Activated naive CD4-positive, alpha-beta T cell treated with anti-CD3 and anti-CD28 coated beads, Interleukin-2, amount 50 U/mL, for 72 hours (primary cell): ENCODE data around the gene TOP2A. TPM values are rescaled to one million over a fixed set of nuclear protein-coding genes. Genes with fewer than 3 reads are reported as not detected.

Source experiments
- ATAC-seq, 2 donors: fragments of 150-1000 bp; cut with Tn5 transposase; 2 replicates each; pipeline ENCODE4 v1.10.0; 2021; ENCODE audit warnings: mild to moderate bottlenecking in 2 of 2, moderate library complexity in 2 of 2
- DNase-seq, 2 donors: peaks; one replicate each; pipeline ENCODE4 v3.0.0; 2021 to 2022; ENCODE audit warnings: low spot score in 2 of 2
- H3K27ac Mint-ChIP-seq, 2 donors: one replicate each; pipeline ENCODE4 v1.8.0; 2022; ENCODE audit warnings: mild to moderate bottlenecking in 2 of 2, mixed read lengths in 2 of 2
- H3K36me3 Mint-ChIP-seq, 2 donors: one replicate each; pipeline ENCODE4 v1.8.0; 2022; ENCODE audit warnings: mixed read lengths in 2 of 2
- H3K9me3 Mint-ChIP-seq, 2 donors: one replicate each; pipeline ENCODE4 v1.8.0; 2022; ENCODE audit warnings: mixed read lengths in 2 of 2
- total RNA-seq, 2 donors: library from RNA; stranded (reverse); gene quantifications; one replicate each; pipeline ENCODE4 v1.2.3, GENCODE V29; 2022

Gene TOP2A
- total RNA-seq, 2 donors from 2014 or later: 283 to 508 TPM

GRCh38 chr17:40360091-40360490 is 57.6 kb downstream of the TOP2A start:
- no peaks in the 10 kb centered on the region for H3K9me3 Mint-ChIP-seq

GRCh38 chr17:40358323-40359038 is 59.2 kb downstream of the TOP2A start:
- no peaks in the 10 kb centered on the region for H3K9me3 Mint-ChIP-seq
- H3K27ac Mint-ChIP-seq: peak overlapping the region in 1 of 2 donors; percentile 72
- ATAC-seq (peak; percentile 48 to 51), DNase-seq (peak; percentile 85 to 96)
- H3K36me3 Mint-ChIP-seq: no peaks in the 10 kb centered on the region

More at GRCh38 chr17:40360091-40360490, 57.6 kb downstream of the TOP2A start:
- ATAC-seq (no peak), DNase-seq (no peak)
- no peak overlapping the region for H3K27ac Mint-ChIP-seq
- no peaks in the 10 kb centered on the region for H3K36me3 Mint-ChIP-seq

DNA sequence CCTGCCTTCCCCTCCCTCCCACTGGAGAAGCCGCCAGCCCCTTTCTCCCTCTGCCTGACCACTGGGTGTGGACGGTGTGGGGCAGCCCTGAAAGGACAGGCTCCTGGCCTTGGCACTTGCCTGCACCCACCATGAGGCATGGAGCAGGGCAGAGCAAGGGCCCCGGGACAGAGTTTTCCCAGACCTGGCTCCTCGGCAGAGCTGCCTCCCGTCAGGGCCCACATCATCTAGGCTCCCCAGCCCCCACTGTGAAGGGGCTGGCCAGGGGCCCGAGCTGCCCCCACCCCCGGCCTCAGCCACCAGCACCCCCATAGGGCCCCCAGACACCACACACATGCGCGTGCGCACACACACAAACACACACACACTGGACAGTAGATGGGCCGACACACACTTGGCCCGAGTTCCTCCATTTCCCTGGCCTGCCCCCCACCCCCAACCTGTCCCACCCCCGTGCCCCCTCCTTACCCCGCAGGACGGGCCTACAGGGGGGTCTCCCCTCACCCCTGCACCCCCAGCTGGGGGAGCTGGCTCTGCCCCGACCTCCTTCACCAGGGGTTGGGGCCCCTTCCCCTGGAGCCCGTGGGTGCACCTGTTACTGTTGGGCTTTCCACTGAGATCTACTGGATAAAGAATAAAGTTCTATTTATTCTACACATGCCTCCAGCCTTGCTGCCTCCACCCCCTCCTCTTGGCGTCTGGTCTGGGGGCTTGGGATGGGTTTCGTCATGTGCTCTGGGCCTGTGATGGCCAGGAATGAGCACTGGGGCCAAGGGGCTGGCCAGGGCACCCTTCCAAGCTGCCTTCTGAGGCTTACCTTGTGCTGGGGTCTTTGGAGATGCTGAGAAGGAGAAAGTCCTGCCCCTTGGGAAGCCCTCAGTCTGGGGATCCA is 60.5 kb downstream of the TOP2A start:
- H3K27ac Mint-ChIP-seq: no peak overlapping the region
- DNase-seq (no peak), ATAC-seq (no peak)
- H3K36me3 Mint-ChIP-seq: no peaks in the 10 kb centered on the region
- no peaks in the 10 kb centered on the region for H3K9me3 Mint-ChIP-seq

DNA sequence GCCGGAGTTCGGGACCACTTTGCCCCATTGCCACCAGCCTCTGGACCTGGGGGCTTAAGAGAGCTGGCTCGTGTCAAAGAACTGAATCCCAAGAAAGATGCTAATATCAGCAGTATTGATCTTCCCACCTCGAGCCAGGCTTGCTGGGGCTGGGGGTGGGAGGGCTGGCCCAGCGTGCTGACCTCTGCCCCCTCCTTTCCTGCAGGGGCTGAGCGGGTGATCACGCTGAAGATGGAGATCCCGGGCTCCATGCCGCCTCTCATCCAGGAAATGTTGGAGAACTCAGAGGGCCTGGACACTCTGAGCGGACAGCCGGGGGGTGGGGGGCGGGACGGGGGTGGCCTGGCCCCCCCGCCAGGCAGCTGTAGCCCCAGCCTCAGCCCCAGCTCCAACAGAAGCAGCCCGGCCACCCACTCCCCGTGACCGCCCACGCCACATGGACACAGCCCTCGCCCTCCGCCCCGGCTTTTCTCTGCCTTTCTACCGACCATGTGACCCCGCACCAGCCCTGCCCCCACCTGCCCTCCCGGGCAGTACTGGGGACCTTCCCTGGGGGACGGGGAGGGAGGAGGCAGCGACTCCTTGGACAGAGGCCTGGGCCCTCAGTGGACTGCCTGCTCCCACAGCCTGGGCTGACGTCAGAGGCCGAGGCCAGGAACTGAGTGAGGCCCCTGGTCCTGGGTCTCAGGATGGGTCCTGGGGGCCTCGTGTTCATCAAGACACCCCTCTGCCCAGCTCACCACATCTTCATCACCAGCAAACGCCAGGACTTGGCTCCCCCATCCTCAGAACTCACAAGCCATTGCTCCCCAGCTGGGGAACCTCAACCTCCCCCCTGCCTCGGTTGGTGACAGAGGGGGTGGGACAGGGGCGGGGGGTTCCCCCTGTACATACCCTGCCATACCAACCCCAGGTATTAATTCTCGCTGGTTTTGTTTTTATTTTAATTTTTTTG is 61.6 kb downstream of the TOP2A start:
- H3K9me3 Mint-ChIP-seq: no peaks in the 10 kb centered on the region
- H3K36me3 Mint-ChIP-seq: no peaks in the 10 kb centered on the region
- no peak overlapping the region for H3K27ac Mint-ChIP-seq
- DNase-seq: no peak
- ATAC-seq: no peak

DNA sequence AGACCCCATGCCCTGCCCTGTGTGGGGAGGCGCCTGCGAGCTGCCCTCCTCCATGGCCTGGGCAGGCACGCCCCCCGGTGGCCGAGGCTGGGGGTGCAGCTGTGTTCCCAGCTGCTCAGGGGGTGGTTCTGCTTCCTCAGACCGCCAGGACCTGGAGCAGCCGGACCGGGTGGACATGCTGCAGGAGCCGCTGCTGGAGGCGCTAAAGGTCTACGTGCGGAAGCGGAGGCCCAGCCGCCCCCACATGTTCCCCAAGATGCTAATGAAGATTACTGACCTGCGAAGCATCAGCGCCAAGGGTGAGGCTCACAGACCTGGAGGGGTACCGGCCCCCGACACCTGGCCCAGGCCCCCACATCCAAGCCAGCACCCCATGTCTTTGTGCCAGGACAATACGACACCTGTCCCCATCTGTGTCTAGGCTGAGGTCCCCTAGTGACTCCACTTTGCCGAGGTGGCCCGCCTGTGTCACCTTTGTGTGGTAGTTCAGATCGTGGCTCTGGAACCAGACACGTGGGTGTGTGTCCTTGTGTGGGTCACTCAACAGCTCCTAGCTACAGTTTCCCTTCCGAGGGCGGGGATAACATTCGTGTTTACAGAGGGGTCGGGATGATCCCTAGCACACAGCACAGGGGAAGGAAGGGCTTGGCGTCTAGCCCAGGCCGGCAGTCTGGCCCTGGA is 62.4 kb downstream of the TOP2A start:
- ATAC-seq (peak; percentile 74 to 79), DNase-seq (peak; percentile 76 to 95)
- Mint-ChIP-seq H3K36me3 (no peaks in the 10 kb centered on the region), H3K9me3 (no peaks in the 10 kb centered on the region), H3K27ac (peak overlapping the region in 1 of 2 donors; percentile 44)

- Mint-ChIP-seq H3K36me3 (no peaks in the 10 kb centered on the region), H3K27ac (peak overlapping the region in 1 of 2 donors; percentile 29), H3K9me3 (no peaks in the 10 kb centered on the region)
- DNase-seq (no peak), ATAC-seq (no peak)
Measured at GRCh38 chr17:40354221-40355122, 63.2 kb downstream of the TOP2A start.

DNA sequence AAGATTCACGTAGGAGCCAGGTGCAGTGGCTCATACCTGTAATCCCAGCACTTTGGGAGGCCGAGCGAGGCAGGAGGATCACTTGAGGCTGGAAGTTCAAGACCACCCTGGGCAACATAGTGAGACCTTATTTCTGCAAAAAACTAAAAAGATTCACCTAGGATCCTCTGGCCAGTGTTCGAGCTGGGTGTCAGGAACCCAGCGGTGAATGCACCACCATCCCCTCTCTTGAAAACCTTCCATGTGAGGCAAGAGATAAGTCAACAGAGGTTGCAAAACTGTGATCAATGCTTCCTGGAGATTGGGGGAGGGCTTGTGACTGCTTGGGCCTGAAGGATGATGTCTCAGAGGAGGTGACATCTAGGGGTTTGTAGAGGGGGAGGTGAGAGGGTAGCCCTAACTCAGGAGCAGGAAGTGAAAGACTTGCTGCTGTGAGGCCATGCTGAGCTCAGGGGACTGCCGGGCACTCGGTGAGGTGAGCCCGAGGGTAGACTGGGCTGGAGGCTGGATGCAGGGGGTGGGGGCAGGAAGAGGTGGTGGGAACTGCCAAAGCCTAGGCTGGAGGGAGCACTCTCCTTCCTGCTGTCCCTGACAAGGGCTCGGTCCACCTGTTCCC is 64.8 kb downstream of the TOP2A start:
- H3K27ac Mint-ChIP-seq: peak overlapping the region in 1 of 2 donors; percentile 8
- DNase-seq: no peak
- no peaks in the 10 kb centered on the region for H3K36me3 Mint-ChIP-seq
- ATAC-seq: peak in 1 of 2 donors; percentile 49
- H3K9me3 Mint-ChIP-seq: no peaks in the 10 kb centered on the region

GRCh38 chr17:40352237-40352778 is 65.4 kb downstream of the TOP2A start:
- DNase-seq: no peak
- Mint-ChIP-seq H3K27ac (peak overlapping the region in 1 of 2 donors; percentile 8), H3K36me3 (no peaks in the 10 kb centered on the region), H3K9me3 (no peaks in the 10 kb centered on the region)
- no peak for ATAC-seq

DNA sequence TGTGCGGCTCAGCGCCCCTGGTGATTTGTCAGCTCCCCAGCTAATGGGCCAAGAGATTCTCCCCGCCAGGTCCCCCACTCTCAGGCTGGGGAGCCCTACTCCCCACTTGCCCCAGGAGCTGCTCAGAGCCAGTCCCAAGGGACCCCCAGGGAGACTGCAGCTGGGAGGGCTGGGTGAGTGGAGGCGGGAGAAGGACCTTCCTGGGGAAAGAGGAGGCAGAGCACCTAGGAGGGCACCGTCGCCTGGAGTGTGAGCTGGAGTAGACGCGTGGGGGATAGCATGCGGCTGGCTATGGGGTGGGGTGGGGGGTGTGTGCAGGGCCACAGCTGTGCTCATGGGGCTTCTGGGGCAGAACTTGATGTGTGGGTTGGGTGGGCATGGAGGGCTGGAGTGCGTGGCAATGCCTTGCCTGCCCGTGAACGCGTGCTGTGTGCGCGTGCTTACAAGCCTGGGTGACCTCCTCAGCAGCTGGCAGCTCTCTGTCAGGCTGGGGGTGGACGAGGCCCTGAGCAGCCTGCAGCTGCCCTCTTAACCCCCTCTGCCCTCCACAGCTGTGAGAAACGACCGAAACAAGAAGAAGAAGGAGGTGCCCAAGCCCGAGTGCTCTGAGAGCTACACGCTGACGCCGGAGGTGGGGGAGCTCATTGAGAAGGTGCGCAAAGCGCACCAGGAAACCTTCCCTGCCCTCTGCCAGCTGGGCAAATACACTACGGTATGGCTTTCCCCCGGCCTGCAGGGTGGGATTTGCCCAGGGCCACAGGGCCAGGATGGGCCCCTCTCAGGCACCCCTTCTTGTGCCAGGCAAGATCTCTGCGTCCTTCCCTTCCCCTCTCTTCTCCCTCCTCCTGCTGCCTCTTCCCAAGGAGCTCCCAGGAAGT is 66.1 kb downstream of the TOP2A start:
- Mint-ChIP-seq H3K36me3 (no peaks in the 10 kb centered on the region), H3K27ac (no peak overlapping the region), H3K9me3 (no peaks in the 10 kb centered on the region)
- ATAC-seq (no peak), DNase-seq (no peak)

DNA sequence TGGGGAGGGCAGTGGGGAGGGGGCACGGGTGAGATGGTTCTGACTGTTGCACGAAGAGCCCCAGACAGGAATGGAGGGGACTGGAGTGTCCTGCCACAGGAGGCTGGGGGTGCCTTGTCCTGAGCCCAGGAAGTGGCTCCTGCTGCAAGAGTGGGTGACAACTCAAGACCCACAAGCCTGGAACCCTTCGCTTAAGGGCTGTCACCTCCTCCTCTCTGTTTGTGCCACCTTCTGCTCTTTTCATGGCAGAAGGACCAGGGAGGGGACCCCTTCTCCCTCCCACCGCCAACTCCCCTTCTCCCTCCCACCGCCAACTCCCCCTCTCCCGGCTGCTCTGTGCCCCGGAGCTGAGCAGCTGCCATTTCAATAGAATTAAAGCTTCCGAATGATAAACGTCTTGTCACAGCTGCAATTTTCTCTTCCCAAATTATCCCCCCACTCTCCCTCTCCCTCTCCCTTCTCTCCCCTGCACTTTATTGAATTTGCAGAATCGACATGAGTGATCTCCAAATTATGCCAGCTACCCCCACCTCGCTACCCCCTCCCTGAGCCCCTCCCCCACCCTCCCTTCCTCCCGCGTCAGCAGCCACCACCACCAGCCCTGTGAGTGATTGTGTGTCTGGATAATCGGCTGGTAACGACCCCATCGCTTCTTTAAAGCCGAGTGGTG is 66.9 kb downstream of the TOP2A start:
- Mint-ChIP-seq H3K9me3 (no peaks in the 10 kb centered on the region), H3K27ac (peak overlapping the region; percentile 0 to 10), H3K36me3 (no peaks in the 10 kb centered on the region)
- ATAC-seq (no peak), DNase-seq (no peak)

GRCh38 chr17:40349895-40350688 is 67.6 kb downstream of the TOP2A start:
- DNase-seq: no peak
- Mint-ChIP-seq H3K9me3 (no peaks in the 10 kb centered on the region), H3K36me3 (no peaks in the 10 kb centered on the region), H3K27ac (peak overlapping the region; percentile 0 to 2)
- no peak for ATAC-seq

DNA sequence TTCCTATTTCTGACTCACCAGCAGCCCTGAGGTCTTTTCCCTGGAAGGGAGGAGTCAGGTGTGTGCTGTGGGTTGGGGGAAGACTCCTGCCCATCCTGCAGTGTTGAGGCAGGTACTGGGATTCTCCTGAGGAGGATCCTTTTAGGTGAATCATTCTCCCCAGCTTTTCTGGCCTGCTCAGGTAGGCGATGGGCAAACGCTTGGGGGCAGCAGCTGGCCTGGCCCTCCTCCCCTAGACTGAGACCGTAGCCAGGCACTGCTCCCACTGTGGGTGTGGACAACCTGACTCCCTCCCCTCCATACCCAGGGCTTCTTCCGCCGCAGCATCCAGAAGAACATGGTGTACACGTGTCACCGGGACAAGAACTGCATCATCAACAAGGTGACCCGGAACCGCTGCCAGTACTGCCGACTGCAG is 68.2 kb downstream of the TOP2A start:
- Mint-ChIP-seq H3K27ac (peak overlapping the region; percentile 0 to 81), H3K9me3 (no peaks in the 10 kb centered on the region), H3K36me3 (no peaks in the 10 kb centered on the region)
- DNase-seq: no peak
- ATAC-seq: no peak
